Measurements from ENCODE around the gene SLC43A2.

The SLC43A2 gene

GRCh38 chr17:1562176-1562643 lies 66.4 kb downstream of the SLC43A2 start:
- no peak for DNase-seq (ENCODE audit: low read depth)

GRCh38 chr17:1561420-1562175 lies 67.0 kb downstream of the SLC43A2 start:
- no peak for DNase-seq (ENCODE audit: low read depth)

- no peak for DNase-seq (ENCODE audit: low read depth)
Measured at GRCh38 chr17:1560858-1561355, 67.7 kb downstream of the SLC43A2 start.

GRCh38 chr17:1560101-1560857 lies 68.4 kb downstream of the SLC43A2 start:
- DNase-seq (ENCODE audit: low read depth), result no peak

- no peak for DNase-seq (ENCODE audit: low read depth)
Measured at GRCh38 chr17:1559047-1560043, 69.3 kb downstream of the SLC43A2 start.

- no peak for DNase-seq (ENCODE audit: low read depth)
Measured at GRCh38 chr17:1558401-1558800, 70.2 kb downstream of the SLC43A2 start.

GRCh38 chr17:1557355-1558095 lies 71.1 kb downstream of the SLC43A2 start:
- no peak for DNase-seq (ENCODE audit: low read depth)

- DNase-seq (ENCODE audit: low read depth), result no peak
Measured at GRCh38 chr17:1555651-1556471, 72.8 kb downstream of the SLC43A2 start.

GRCh38 chr17:1554751-1555540 lies 73.7 kb downstream of the SLC43A2 start:
- no peak for DNase-seq (ENCODE audit: low read depth)

GRCh38 chr17:1553354-1554266 lies 75.0 kb downstream of the SLC43A2 start:
- no peak for DNase-seq (ENCODE audit: low read depth)

GRCh38 chr17:1552932-1553331 lies 75.7 kb downstream of the SLC43A2 start:
- no peak for DNase-seq (ENCODE audit: low read depth)

GRCh38 chr17:1551741-1552140 lies 76.9 kb downstream of the SLC43A2 start:
- DNase-seq (ENCODE audit: low read depth), result no peak

GRCh38 chr17:1548032-1548431 lies 80.6 kb downstream of the SLC43A2 start:
- DNase-seq (ENCODE audit: low read depth), result no peak

GRCh38 chr17:1546292-1546922 lies 82.2 kb downstream of the SLC43A2 start:
- DNase-seq (ENCODE audit: low read depth), result no peak

GRCh38 chr17:1545618-1546017 lies 83.0 kb downstream of the SLC43A2 start:
- no peak for DNase-seq (ENCODE audit: low read depth)

- no peak for DNase-seq (ENCODE audit: low read depth)
Measured at GRCh38 chr17:1542316-1542715, 86.3 kb downstream of the SLC43A2 start.

- no peak for DNase-seq (ENCODE audit: low read depth)
Measured at GRCh38 chr17:1541367-1541904, 87.2 kb downstream of the SLC43A2 start.

- no peak for DNase-seq (ENCODE audit: low read depth)
Measured at GRCh38 chr17:1539811-1540210, 88.8 kb downstream of the SLC43A2 start.

Measured in stimulated activated CD8-positive, alpha-beta memory T cell treated with anti-CD3 and anti-CD28 coated beads, Interleukin-12 subunit alpha, Interleukin-12 subunit beta, amount 100 ng/mL, for 4 hours (primary cell).